ENCODE results near the gene PAX3.

PAX3 gene

DNA sequence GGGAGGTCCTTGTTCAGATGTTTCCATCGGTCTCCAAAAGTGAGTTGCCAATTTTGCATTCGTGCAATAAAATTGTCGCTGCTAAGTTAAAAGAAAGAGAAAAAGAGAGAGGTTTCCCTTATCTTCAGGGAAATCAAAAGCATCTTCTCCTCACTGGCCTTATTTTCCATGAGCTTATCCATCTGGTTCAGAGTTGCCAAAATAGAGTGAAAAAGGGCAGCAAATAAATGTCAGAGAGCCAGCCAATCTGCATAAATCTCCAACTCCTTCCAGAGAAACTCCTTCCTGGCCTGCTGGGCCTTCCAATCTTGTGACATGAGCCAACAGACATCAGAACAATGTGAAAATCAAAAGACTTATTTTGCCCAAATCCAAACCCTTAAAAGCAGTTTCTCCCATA, 28.4 kb downstream of the PAX3 start:
- no peak for DNase-seq (ENCODE audit: low spot score)

DNA sequence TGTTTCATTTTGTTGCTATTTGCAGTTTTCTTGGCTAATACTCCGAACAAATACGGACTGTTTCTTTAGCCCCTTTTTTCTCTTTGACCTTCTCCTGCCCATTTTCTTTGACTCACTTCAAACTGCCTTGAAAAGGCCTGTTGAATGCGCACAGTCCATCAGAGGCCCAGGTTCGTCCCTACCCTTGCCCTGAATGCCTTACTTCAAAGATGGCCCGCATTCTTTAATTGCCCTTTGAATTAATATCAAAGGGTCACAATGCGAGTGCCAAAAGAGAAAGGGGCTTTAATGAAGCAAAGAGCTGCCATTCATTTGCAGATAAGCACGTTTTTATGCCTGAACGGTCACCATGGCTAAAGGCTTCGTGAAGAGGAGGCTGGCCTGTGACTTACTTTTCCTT, 29.7 kb downstream of the PAX3 start:
- no peak for DNase-seq (ENCODE audit: low spot score)

DNA sequence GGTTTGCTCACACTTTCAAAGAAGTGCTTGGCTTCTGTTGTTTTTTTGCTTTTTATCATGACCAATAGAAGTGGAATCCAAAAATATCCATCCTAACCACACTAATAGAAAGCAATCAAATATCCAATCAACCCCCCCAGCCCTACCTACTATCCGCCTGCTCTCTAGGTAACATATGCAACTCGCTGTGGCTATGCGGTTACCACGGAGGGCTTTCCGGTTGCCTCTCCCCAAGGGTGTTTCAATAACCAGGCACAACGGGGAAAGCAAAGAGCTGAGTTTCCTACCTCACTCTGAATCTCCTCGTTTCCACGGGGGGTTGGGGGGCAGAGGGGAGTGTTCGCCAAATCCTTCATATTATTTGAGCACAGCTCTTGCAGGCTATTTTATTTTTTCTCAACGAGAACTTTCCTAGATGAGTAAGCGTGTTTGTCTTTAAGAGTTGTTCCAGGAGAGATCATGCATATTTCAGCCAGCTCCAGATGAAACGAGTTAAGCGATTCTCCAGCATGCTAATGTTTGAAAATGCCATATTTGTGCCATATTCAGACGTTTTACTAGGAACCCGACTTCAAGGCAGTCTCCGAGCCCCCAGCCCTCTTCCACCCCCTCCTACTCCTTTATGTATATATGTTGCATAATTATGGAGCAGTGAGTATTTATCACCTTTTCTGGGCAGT, 30.3 kb downstream of the PAX3 start:
- DNase-seq (ENCODE audit: low spot score): no peak

DNA sequence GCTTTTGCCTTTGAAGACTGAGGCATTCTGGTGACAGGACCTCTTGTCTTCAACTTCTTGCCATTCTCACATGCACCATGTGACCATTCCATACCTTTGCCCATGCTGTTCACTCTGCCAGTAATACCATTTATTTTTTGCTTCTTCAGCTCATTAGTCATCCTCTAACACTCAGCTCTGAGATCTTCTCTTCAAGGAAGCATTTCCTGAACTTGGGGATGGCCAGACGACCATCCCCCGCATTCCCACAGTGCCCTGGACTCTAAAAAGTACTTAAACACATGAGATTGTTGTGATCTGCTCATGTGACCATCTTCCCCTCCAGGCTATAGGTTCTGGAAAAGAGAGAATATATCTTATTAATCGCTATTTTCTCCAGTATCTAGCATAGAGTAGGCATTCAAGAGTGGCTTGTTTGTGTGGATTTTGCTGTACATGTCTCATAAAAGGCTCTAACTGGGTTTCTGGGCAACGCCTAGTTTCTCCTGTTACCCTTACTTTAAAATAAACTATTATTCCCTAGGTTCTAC, 33.9 kb downstream of the PAX3 start:
- no peak for DNase-seq (ENCODE audit: low spot score)

DNA sequence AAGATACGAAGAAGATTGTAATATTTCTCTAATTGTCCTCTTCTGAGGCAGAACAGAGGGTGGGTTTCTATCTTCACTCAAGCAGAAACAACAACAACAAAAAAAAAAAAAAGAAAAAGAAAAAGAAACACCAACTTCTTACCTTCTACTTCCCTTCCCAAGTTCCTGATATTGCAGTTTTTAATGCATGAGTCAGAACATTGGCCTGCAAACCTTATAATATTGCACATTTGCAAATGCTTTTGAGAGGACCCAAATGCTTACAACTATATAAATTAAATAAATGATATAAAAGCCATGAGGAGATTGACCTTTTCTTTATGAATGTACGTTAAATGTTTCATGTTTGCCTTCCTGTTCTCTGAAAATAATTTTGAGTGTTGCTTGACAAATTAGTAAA, 37.3 kb downstream of the PAX3 start:
- DNase-seq (ENCODE audit: low spot score): no peak

DNA sequence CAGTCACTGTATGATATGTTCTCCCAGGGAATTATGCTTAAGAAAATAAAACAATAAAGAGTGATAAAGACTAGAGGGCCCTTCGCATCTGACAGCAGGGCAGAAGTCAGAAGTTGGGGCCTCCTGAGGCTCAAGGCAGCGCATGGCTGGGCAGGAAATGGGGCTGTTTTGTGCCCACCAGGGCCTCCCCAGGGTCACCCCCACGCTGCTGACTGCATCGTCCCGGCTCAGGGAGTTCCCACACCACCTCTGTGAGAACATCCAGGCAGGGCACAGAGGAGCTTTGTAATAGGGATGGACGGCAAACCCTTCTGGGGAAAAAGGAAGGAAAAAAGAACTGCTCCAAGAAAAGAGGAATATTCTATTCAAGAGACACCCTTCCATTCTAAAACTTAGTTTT, 41.2 kb downstream of the PAX3 start:
- no peak for DNase-seq (ENCODE audit: low spot score)

DNA sequence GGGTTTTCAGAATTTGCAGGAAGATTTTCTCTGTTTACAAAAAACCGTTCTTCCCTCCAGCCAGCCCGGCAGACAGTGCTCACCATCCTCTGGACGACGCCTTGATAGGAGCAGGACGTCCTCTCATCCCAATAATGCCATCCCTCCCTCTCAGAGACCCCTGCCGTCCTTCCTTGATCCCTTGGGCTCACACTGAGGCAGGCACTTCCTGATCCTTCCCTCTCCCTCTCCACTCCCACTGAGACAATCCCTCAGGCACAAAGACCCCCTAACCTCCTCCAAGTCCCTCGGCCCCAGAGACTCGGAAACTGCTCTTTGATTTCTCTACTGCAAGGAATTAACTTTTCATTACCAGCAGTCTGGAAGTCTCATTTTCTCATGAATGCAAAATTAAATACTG, 42.5 kb downstream of the PAX3 start:
- no peak for DNase-seq (ENCODE audit: low spot score)

DNA sequence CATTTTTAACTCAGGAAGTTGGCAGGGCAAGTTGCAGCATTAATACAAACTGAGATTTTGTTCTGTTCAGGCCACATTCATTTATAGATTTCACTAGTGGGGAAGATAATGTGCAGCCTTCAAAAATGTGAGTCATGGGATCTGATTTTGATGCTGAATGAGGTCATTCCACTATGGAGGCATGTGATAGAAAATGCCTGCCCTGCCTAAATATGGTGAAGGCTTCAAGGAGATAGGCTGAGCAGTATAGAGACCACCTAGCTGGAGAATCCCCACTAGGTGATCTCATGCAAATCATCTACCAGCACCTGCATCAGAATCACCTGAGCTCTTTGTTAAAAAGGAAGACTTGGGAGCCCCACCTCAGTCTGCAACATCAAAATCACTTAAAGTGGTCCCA, 43.7 kb downstream of the PAX3 start:
- no peak for DNase-seq (ENCODE audit: low spot score)

DNA sequence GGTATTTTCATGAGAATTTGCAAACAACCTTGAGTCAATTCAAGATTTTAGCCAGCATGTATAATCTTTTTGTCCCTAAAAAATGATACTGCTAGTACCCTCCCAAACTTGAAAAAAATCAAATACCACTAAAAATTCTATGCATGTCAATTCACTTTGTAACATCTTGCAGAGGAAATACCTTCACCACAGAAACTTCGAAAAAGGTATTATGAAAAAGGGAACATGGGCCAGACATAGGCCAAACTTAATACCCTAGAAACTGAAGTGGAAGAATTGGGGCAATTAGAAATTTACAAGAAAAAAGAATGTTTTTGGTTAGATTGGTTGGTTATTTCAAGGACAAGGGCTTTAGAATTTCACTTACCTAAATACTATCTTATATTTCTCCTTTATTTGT, 48.5 kb downstream of the PAX3 start:
- no peak for DNase-seq (ENCODE audit: low spot score)

DNA sequence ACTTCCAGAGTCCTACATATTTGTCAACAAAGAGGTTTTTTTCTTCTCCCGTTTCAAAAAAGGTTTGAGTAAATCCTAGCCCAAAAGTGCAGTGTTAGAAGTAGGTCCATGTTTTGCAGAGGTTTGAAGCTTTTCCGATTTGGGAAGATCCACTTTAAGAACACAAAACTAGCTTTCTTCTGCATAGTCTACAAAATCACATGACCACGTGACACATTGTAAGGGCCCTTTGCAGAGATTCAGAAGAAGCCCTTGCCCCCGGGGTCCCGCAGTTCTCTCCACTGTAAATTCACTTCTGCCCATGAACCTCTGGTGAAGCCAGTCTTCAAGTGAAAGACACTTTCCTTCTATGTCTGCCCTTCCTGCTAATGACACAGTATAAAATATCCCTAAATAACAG, 49.4 kb downstream of the PAX3 start:
- no peak for DNase-seq (ENCODE audit: low spot score)

DNA sequence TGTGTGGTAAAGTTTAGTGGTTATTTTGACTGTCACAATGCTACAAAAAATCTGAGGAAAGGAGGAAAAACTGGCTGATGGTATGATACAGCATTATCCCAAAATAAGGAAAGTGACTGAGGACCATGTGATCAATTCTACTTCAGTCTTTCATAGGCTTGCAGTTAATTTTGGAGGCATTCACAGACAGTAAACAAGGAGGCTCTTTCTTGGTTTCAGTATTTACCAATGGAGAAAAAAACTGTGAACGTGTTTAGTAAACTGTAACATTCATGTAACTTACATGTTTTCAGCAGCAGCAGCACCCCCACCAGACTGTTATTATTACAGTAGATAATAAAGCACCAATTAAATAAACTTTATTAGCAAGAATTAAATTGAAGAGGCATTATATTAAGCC, 50.0 kb downstream of the PAX3 start:
- no peak for DNase-seq (ENCODE audit: low spot score)

DNA sequence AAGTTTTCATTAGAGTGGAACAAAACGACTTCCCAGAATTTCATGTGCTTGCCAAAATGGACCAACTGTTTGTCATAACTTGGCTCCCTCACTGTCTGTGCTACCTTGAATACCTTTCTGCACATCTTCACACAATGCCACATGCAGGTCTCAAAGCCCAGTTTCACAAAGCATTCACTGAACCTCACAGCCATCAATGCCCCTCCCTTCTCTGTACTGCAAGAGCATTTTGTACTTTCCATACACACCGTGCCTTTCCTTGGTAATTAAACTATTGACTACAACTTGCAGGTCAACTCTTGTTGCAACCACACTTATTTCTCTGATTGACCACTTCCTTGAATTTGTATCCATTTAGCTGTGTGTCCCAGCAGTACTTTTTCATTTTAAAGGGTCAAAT, 50.5 kb downstream of the PAX3 start:
- DNase-seq (ENCODE audit: low spot score): no peak

DNA sequence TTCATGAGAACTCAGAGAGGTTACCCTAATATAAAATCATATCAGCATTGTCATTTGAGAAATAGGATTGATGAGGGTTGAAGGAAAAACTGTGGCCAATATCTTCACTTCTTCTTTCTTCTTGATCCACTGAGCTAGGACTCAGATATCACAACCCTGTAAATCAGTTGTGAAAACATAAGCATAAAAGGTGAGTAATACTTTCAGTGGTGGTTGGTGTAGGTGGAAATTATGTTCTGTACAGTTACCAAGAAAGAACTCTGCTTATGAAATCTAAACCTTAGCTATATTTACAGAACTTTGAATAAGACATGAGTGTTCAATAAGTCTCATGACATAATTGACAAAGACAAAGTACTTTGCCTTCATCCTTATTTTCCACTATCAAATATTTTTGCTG, 56.3 kb downstream of the PAX3 start:
- DNase-seq (ENCODE audit: low spot score): no peak

DNA sequence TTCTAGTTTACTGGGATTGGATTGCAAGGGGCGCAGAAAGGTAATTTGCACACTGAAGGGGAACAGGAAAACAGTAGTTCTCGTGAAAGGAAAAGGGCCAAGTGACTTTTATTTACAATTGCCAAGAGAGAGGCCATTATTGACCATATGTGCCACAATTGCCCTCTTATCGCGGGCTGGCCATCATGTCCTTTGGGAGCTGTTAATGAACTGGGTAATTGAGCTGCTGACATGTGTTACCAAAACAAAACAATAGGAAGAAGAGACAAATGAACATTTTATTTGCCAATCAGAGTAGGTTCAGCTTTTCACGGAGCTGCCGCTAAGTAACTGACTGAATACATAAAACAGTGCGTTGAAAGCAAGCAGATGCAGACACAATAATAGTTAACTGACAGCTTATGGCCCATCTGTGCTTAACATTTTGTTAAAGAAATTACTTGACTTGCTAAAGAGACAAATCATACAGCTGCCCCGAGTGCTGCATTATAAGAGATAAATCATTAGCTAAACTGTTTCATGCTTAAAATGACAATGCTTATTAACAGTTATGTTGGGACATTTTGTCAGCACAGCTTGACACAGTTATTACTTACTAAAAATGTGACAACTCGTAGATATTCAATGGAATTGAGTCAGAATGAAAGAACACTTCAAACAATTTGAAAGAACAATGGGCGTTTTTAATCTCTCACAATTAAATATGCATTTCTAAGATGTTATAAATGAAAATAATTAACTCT, 57.5 kb downstream of the PAX3 start:
- peak; percentile 3 for DNase-seq (ENCODE audit: low spot score)

DNA sequence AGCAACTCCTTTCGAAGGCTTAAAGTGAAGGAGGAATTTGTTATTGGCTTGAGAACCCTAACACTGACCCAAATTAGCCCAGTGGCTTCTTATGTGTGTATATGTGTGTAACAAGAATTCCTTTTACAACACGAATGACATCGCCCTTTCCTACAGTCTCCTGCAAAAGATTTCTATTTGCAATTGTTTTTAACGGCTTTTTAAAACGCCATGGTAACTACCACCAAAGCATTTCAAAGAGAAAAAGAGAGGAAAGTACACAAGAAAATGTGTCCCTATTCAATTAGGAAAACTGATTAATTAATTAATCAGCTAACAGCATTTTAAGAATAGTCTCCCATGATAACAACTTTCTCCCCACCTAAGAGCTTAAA, 58.1 kb downstream of the PAX3 start:
- DNase-seq (ENCODE audit: low spot score): no peak

DNA sequence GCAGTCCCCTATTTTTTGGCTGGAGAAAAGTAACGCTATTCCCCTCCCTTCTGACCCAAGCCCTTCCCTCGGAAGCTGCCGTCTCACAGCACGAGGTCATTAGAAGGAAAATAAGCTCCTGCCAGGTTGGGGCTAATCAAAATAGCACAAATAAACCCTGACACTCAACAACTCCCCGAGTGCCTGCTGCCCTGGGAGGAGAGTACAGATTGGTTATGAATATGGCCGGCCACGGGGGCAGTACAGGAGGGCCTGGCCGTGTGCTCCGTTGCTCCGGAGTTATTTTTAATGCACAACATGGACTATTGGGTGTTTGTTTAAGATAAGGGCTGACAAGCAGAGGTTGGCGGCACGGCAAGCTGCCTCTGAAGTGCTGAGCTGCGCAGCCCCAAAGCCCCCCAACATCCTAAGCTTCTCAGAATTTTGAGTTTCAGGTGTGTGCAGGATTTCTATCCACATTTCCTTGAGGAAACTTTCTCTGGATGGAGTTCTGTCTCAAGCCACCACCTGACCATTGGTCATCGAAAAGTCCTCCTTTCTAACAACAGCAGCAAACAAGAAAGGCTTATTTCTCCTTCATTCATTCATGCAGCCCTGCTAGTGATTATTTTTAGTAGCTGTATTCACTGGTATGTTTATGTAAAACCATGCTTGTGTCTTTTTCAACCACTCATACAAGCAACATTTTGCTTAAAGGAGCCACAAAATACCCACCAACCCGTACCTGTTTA, 58.7 kb downstream of the PAX3 start:
- DNase-seq (ENCODE audit: low spot score): no peak

DNA sequence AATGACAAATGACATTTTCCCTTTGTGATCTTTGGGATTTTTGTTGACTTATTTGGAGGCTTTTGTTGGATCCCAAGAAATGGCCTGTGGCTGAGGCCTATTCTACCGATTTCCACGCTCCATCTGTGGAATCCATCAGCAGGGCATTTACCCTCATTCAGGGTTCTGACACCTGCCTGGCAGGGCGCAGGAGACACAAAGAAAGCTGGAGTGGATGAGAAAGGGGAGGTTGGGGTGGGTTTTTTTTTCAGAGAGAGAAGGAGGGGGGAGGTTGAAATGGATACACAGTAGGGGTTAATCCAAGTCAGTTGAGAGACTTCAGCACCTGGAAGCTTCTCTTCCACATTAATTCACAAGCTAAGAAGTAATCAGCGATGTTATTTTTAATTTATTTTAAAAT, 59.7 kb downstream of the PAX3 start:
- no peak for DNase-seq (ENCODE audit: low spot score)

DNA sequence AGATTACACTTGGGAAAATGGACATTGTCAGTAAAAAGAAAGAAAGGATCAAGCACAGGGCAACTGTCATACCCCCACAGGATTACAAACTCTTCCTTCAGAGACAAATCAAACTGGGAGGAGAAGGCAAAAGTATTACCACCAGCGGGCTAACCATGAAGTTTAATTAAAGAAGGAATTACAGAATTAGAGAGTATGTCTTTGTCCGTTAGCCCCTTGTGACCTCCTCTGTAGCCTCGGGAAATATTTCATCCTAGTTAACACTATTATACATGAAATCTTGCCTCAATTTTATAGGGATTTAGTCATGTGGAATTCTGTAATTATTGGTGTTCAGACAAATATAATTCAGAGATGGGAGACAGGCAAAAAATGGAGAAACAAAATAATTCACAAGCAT, 60.7 kb downstream of the PAX3 start:
- no peak for DNase-seq (ENCODE audit: low spot score)

DNA sequence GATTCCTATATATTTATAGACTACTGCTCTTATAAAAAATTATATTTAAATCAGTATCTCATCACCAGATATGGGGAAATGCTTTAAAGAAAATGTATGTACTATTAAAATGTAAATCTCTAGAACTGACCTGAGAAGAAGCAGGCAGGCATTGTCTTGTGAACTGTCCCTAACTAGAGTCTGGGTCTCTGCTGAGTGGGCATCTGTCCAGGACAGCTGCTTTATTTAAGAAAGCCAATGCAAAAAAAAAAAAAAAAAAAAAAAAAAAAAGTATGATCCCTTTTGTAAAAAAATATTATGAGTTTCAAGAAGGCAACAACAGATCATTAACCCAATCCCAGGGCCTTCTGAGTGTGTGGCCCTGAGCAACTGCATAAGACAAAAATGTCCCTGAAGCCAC, 66.0 kb downstream of the PAX3 start:
- DNase-seq (ENCODE audit: low spot score): no peak

DNA sequence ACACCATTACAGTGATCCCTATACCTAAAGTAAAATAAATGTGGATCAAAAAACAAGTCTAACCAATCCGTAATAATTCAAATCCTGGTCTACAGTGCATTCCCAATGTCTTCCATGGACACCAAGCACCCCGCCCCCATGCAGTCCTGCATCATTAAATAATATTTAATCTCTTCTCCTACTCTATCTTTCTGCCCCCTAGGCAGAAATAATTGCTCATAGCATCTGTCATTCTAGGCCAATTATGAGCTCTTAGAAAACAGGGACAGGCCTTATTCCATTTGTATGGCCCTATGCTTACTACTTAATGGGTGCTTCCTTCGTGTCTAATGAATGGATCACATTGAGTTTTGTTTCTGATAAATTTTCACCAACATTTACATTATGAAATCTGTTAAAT, 66.4 kb downstream of the PAX3 start:
- DNase-seq (ENCODE audit: low spot score): no peak

DNA sequence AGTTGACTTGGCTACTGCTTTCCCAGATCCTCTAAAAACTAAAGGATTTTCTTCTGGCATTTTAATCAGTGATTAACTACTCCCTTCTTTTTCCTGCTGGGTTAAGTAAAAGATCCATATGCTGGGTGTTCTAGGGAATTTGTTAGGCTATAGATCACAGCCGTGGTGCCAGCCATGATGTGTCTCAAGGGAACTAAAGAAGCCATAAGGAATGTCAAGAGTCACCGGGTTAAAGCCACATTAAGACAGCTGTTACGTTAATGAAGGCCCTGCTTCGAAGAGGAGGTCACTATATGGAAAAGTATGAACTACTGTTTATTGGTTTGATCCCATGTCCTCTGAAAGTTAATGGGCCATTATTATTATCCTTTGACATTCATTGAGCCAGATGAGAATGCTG, 70.7 kb downstream of the PAX3 start:
- no peak for DNase-seq (ENCODE audit: low spot score)

DNA sequence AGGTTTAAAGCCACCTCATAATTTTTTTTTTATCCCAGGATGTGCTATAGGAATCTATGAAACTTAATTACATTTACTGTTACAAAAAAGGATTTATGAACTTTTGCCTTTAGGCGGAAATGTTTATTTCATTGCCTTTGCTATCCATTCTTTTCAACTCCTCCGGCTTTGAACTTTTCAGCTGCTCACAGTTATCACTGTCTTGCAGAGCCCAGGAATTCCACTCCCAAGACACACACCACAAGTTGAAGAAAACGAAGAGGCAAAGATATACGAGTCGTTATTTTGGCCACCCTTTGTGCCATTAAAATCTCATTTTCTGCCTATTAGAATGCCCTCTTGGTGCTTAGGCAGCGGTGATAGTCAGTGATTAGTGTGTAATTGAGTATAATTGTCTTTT, 80.0 kb downstream of the PAX3 start:
- DNase-seq (ENCODE audit: low spot score): no peak

DNA sequence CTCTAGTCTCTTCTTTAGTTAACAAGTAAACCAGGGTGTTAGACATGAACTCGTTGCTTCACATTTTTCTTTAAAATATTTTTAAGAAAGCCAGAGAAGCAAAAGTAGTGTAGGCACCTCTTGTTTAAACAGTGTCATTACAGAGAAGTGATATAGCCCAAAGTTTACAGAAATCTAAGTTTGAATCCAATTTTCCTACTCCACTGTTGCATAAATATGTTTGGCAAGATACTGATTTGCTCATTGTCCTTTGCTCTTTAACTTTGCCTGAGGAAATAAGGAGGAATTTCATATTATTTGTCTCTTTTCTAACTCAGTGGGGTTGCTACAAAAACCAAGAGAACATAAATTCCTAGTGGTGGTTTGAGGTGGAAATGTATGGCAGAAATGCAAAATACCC, 81.1 kb downstream of the PAX3 start:
- DNase-seq (ENCODE audit: low spot score): no peak

All from SK-N-DZ (cell line).